ENCODE results near the gene SOX1.

The SOX1 gene

GRCh38 chr13:112056284-112056727 lies 10.6 kb upstream of the SOX1 start:
- no peak overlapping the region for H3K4me3 ChIP-seq (ENCODE audit: low read length)
- no peak overlapping the region for H3K9ac ChIP-seq (ENCODE audit: low read length)
- H3K4me1 ChIP-seq (ENCODE audit: low read length), result no peaks in the 10 kb centered on the region
- no peak overlapping the region for H3K4me2 ChIP-seq (ENCODE audit: low read depth, low read length)
- H3K79me2 ChIP-seq (ENCODE audit: low read length), result no peaks in the 10 kb centered on the region
- H2AFZ ChIP-seq (ENCODE audit: low read length), result no peak overlapping the region
- H3K27ac ChIP-seq (ENCODE audit: low read length), result no peak overlapping the region
- no peaks in the 10 kb centered on the region for H3F3A ChIP-seq (ENCODE audit: insufficient read depth, low read length)
- no peaks in the 10 kb centered on the region for H3K9me2 ChIP-seq (replicated peaks; ENCODE audit: insufficient read depth, low read length)
- no peaks in the 10 kb centered on the region for H4K20me1 ChIP-seq (ENCODE audit: insufficient read depth, low read length)
- no peaks in the 10 kb centered on the region for H3K36me3 ChIP-seq (replicated peaks; ENCODE audit: insufficient read depth, low read length)
- no peak for DNase-seq
- TF ChIP-seq CTCF (IDR thresholded peaks at IDR 0.05; ENCODE audit: low read length), result no peak
- TF ChIP-seq EZH2 (optimal IDR thresholded peaks at IDR 0.05; ENCODE audit: low read depth, low read length), result no peak
- TF ChIP-seq EZH2phosphoT487 (IDR thresholded peaks at IDR 0.05; ENCODE audit: low read length), result no peak
- peaks cover 12% of the 10 kb centered on the region; the same call in 1 of the 2 replicates for H3K27me3 ChIP-seq (replicated peaks; ENCODE audit: insufficient read depth, low read length)
- no peaks in the 10 kb centered on the region for H3K9me3 ChIP-seq (replicated peaks; ENCODE audit: insufficient read depth, low read length)

- no peaks in the 10 kb centered on the region for H3K9me2 ChIP-seq (replicated peaks; ENCODE audit: insufficient read depth, low read length)
- H3K9ac ChIP-seq (ENCODE audit: low read length), result no peak overlapping the region
- H3K79me2 ChIP-seq (ENCODE audit: low read length), result no peaks in the 10 kb centered on the region
- H3K9me3 ChIP-seq (replicated peaks; ENCODE audit: insufficient read depth, low read length), result no peaks in the 10 kb centered on the region
- no peak overlapping the region for H3K27ac ChIP-seq (ENCODE audit: low read length)
- no peak overlapping the region for H3K4me3 ChIP-seq (ENCODE audit: low read length)
- peaks cover 12% of the 10 kb centered on the region; the same call in 1 of the 2 replicates for H3K27me3 ChIP-seq (replicated peaks; ENCODE audit: insufficient read depth, low read length)
- no peak for TF ChIP-seq EZH2 (optimal IDR thresholded peaks at IDR 0.05; ENCODE audit: low read depth, low read length)
- no peak for TF ChIP-seq CTCF (IDR thresholded peaks at IDR 0.05; ENCODE audit: low read length)
- TF ChIP-seq EZH2phosphoT487 (IDR thresholded peaks at IDR 0.05; ENCODE audit: low read length), result no peak
- no peak overlapping the region for H3K4me2 ChIP-seq (ENCODE audit: low read depth, low read length)
- H2AFZ ChIP-seq (ENCODE audit: low read length), result no peak overlapping the region
- no peaks in the 10 kb centered on the region for H3K4me1 ChIP-seq (ENCODE audit: low read length)
- no peaks in the 10 kb centered on the region for H4K20me1 ChIP-seq (ENCODE audit: insufficient read depth, low read length)
- no peaks in the 10 kb centered on the region for H3K36me3 ChIP-seq (replicated peaks; ENCODE audit: insufficient read depth, low read length)
- no peaks in the 10 kb centered on the region for H3F3A ChIP-seq (ENCODE audit: insufficient read depth, low read length)
- DNase-seq, result no peak
These were observed 10.1 kb upstream of the SOX1 start for GRCh38 chr13:112056739-112057438.

GRCh38 chr13:112057439-112057735 lies 9.6 kb upstream of the SOX1 start:
- Histone ChIP-seq H3K27me3 (replicated peaks; ENCODE audit: insufficient read depth, low read length) (peaks cover 12% of the 10 kb centered on the region; the same call in 1 of the 2 replicates), H3K27ac (ENCODE audit: low read length) (no peak overlapping the region), H3K36me3 (replicated peaks; ENCODE audit: insufficient read depth, low read length) (no peaks in the 10 kb centered on the region), H3K4me2 (ENCODE audit: low read depth, low read length) (no peak overlapping the region), H3F3A (ENCODE audit: insufficient read depth, low read length) (no peaks in the 10 kb centered on the region), H3K9me3 (replicated peaks; ENCODE audit: insufficient read depth, low read length) (no peaks in the 10 kb centered on the region), H3K4me3 (ENCODE audit: low read length) (no peak overlapping the region), H4K20me1 (ENCODE audit: insufficient read depth, low read length) (no peaks in the 10 kb centered on the region), H2AFZ (ENCODE audit: low read length) (no peak overlapping the region), H3K9ac (ENCODE audit: low read length) (no peak overlapping the region), H3K9me2 (replicated peaks; ENCODE audit: insufficient read depth, low read length) (no peaks in the 10 kb centered on the region), H3K79me2 (ENCODE audit: low read length) (no peaks in the 10 kb centered on the region), H3K4me1 (ENCODE audit: low read length) (no peaks in the 10 kb centered on the region)
- no peak for DNase-seq
- TF ChIP-seq EZH2phosphoT487 (IDR thresholded peaks at IDR 0.05; ENCODE audit: low read length) (no peak), EZH2 (optimal IDR thresholded peaks at IDR 0.05; ENCODE audit: low read depth, low read length) (no peak), CTCF (IDR thresholded peaks at IDR 0.05; ENCODE audit: low read length) (no peak)
